GM18526 (cell line): ENCODE data around the gene FBXO40.
A peak's percentile ranks its signal among the peaks of the same experiment; 100 is the strongest.

Experiments used
- POLR2A ChIP-seq: IDR thresholded peaks from 3 replicates; pipeline ENCODE4 v1.6.1; 2011; ENCODE audit not compliant: insufficient read length; ENCODE audit errors: extremely low read depth

Gene FBXO40

DNA sequence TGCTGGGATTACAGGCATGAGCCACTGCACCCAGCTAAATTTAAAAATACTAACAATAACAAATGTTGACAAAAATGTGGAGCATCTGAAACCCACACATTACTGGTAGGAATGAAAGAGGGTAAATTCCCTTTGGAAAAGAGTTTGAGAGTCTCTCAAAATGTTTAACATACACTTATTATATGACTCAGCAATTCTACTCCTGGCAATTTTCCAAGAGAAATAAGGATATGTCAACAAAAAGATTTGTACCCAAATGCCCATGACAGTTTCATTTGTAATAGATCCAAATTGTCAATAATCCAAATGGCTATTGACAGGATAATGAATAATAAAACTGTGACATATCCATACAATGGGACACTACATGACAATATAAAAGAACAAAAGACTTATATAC, 58.5 kb downstream of the FBXO40 start:
- TF ChIP-seq POLR2A: no peak

DNA sequence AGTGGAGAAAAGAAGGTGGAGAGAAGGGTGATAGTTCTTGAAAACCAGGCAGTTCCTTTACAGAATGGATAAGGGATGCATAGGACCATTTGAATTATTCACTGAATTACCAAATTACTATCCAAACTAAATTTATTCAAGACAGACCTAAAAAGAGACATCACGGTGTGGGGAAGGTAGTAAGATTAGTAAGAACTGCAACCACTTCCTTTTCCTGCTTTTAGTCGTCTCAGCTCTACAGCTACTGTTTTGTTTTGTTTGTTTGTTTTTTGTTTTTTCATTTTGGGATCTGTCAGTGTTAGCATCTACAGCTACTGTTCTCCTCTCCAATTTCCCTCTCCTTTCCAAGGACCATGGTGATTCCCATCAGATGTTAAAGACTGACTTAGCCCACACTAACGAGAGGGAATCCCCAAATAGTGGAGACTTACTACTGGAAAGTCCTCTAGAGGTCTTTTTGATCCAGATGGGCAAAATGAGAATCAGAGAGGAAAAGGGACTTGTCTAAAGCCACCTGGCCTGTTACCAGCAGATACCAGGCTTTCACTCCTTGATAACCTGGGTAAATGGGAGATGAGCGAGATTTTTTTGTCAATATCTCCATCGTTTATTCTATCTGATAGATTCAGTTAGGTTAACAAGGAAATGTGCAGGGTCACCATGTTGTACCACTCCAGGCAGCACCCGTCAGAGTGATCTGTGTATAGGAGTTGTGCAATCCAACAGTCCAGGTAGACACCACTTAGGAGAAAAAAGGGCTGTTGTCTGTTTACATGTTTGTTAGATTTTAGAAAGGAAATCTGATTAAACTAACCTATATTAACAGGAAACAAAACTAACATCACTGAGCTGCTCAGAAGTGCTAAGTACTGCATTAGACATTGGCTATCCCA, 61.6 kb downstream of the FBXO40 start:
- TF ChIP-seq POLR2A: no peak

DNA sequence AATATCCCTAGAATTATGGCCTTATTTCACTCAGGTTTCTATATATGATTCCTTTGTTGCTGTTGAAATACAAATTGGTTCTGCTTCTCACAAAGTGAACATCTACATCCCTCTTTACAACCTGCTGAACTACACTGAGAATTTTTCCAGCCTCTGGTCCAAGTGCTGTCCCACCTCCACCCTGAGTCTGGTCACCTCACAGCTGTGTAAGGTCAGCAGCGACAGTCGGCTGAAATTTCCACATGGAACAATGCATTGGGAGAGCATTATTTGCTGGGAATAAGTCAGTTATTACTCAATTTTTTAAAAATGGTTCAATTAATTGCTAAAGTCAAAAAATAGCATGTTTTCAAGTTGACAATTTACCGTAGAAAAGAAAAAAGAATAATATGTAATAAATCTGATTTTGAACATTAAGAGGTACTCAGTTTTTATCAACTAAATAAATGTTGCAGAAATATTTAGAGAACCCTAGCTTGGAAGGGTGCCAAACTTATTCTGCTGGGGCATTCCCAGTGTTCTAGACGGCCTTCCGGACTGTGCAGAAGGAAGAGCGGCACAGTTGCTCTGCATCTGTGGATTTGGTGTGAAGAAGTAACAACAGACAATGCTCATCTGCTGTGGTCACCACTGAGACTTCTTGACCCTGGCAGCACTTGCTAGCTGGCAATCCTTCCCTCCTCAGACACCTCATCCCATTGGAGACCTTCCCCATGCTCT, 65.7 kb downstream of the FBXO40 start:
- no peak for TF ChIP-seq POLR2A

DNA sequence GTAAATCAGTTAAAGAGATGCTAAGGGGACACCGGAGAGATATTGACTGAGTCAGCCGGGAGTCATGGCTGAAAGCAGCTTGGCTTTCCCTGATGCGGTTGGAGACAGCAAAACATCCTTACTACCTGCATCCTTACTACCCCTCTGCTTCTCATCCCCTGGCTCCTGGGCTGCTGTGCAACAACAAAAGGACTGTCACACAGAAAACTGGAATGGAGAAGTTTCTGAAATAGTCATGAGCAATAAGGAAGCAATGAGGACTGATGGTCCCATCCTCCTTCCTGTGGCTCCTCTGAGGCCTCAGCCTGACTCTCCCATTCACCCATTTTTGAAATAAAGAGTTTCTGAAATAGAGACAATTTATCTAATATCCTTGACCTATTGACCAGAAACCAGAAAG, 66.4 kb downstream of the FBXO40 start:
- no peak for TF ChIP-seq POLR2A

DNA sequence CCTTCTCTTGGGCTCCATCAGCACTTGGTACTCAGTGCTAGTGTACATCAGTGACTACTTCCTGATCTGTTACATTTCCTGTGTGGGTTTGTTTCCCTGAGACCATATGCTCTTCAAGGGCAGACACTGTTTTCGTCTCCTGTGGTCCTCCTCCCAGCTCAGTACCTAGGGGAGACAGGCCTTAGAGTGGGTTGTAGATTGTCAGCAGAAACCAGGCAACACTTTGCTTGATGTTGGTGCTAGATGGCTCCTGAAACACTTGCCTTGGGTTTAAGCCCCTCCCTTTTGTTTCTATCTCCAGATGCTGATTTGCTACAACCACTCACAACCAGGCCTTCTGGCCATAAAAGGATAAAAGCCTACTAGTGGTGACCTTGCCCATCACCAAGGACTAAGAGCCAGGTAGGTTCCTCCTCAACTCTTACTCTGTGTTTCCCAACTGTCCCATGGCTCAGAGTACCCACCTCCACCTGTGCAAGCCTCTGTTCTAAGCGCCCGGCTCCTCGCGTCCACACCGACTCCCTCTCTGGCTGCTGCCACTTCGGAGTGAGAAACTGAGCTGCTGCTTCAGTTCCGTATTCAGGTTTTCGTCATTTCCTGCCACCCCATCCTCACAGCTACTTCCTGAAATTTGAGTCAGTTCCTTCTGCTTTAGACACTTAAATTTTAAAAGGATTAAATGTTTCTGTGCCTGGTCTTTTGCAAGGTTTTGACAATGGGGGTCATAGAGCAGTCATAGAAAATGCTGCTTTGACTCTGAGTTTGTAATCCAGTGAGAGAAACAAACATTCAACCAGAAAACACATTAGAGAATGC, 67.4 kb downstream of the FBXO40 start, which contains the start of gene HCLS1:
Gene HCLS1 (minus strand): TSS at position 548 of the 816 bp plus-strand sequence. CDS start 2,556 bp downstream, outside the sequence.
- TF ChIP-seq POLR2A: peak; percentile 97

DNA sequence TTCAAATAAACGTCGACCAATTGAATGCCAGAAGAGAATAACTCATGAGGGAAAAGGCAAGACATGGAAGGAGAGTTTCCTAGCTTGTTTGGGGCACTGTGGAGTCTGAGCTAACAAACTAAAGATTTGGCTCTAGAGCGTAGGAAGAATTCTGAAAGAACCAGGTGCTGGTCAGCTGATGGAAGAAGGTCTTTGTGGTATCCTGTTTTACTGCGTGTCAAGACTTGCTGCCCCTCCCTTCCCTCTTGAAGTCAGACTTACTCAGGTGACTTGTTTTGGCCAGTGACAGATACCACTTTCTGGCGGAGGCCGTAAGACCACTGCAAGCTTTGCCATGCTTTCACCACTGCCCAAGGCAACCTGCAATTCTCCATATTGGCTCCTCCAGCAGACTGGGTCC, 68.2 kb downstream of the FBXO40 start:
- no peak for TF ChIP-seq POLR2A

DNA sequence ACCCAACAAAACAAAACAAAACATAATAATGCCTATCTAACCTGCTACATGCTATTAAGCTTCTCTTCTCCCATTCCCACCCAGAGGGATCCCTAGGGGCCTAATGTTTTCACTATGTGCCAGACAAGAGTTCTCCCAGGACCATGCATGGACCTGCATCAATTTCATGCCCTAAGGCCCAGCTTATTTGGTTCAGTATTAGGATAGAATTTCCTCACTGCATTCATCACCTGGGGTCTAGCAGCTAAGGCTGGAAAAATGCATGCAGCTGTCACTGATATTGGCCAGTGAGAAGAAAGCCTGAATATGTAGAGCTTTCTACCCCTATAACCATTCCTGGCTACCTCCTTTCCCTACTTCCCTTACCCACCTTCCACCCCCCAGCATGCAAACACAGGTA, 69.6 kb downstream of the FBXO40 start:
- no peak for TF ChIP-seq POLR2A

DNA sequence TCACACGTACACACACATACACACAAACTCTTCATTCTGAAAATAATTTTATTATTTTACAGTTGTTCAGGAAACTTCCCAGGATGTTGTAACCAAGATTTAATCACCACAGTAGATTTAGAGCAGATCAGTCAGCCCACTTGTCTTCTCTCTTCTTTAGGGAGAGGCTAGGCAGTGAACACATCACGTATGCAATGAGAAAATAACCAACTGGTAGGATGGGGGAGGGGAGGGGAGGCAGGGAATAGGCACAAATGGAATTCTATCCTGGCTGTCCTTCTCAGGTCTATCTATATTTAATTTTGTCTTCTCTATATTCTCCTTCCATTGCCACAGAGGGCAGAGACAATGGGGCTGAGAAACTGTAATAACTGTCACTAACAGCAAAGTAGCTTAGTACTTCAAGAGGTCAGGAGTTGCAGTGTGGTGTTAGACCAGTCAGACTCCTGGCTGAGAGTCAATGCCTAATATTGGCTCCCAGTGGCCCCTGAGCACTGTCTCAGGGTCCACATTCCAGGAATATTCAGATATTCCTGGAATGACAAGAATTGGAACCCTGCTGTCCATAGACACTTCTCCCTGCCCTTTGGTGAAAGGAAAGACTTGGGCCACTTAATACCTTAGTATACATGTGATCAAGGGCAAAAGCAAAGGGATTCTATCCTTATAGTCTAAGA, 70.1 kb downstream of the FBXO40 start:
- TF ChIP-seq POLR2A: no peak

DNA sequence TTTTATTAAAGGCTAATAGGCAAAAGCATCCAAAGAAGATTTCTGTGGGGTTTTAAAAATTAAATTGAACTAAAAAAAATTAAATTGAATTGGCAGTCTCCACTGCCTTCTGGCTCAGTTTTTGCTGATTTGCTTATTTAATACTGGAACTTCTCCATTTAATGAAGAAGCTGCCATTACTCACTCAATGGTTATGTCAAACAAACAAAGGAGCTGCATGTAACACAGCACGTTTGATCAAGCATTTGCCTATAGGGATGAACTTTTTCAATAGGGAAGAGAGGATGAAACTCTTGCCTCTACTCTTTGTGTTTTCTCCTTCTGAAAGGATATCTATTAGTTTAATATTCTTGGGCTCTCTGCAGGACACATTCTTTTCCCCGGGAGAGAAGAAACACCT, 72.3 kb downstream of the FBXO40 start:
- TF ChIP-seq POLR2A: no peak

DNA sequence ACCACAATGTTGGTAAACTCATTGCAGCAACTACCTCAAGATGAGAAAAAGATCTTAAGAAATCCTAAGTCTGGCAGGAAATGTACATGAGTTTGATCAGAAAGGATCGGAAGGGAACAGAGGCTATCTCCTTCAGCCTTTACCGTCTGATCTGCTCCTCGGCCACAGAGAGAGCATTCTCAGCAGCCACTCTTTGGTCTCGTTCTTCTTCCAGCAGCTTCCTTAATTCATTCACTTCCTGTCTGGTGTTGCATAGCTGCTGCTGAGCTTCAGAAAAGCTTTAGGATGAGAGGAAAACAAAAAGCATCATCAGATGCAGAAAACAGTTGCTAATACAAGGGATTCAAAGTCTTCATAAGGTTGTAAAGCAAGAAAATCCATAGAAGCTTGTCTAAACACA, 74.2 kb downstream of the FBXO40 start:
- no peak for TF ChIP-seq POLR2A

DNA sequence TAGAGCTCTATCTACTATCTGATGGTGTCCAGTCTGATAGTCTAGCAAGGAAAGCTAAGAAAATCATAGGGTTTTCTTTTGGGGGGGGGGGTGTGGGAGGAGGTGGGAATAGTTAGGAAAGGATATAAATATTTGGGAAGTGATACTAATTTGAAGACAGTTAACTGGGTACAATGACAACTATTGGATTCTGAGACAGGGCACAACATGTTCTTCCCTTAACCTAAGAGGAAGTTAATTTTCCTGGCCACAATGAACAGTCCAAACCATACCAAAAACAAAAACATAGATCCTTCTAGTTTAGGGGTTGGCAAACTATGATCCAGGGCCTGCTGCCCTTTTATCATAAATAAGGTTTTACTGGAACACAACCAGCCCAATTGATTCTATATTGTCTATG, 77.5 kb downstream of the FBXO40 start:
- TF ChIP-seq POLR2A: no peak

DNA sequence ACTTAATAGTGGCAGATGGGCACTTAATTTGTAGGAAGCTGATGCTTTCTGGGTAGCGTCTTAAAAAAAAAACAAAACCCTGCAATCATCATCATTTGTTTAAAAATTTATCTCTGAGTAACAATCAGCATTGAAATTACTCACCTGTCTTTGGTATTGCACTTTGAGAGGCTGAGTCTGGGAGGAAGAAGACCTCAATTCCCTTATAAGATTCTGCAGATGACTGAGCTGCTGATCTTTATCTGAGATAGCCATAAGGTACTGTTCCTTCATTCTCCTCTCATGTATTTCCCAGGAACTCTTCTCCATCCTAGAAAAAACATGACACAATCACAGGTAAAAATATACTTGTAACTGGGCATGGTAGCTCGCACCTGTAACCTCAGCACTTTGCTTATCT, 84.0 kb downstream of the FBXO40 start:
- TF ChIP-seq POLR2A: no peak
